CD4-positive, CD25-positive, alpha-beta regulatory T cell (primary cell): ENCODE results near the gene ASIC5. TPM values are rescaled to one million over a fixed set of nuclear protein-coding genes. Genes with fewer than 3 reads are reported as not detected.

Experiments
- ATAC-seq, 2 donors: fragments of 150-1000 bp; cut with Tn5 transposase; one replicate each; pipeline ENCODE4 v1.10.0; 2021; ENCODE audit warnings: low read depth in 2 of 2, moderate number of reproducible peaks in 2 of 2, moderate library complexity in 1 of 2
- DNase-seq, 3 donors: peaks; one replicate each; pipeline versions ENCODE4 v3.0.0 to v3.0.0-alpha.2; 2012 to 2022; ENCODE audit warnings: mixed read lengths in 1 of 3
- H3K27ac ChIP-seq: one replicate; pipeline ENCODE4 v1.7.0; 2013; ENCODE audit warnings: mild to moderate bottlenecking, low read length; ENCODE audit not compliant: insufficient read depth, poor library complexity, severe bottlenecking
- H3K27me3 ChIP-seq: one replicate; pipeline ENCODE4 v1.7.0; 2013; ENCODE audit warnings: low read length; ENCODE audit not compliant: control insufficient read depth, insufficient read depth
- H3K36me3 ChIP-seq: one replicate; pipeline ENCODE4 v1.7.0; 2013; ENCODE audit warnings: mild to moderate bottlenecking, low read length, moderate library complexity; ENCODE audit not compliant: control insufficient read depth, insufficient read depth
- H3K4me1 ChIP-seq: 2 replicates; pipeline ENCODE4 v1.7.0; 2013; ENCODE audit warnings: mild to moderate bottlenecking, low read length; ENCODE audit not compliant: insufficient read depth, control insufficient read depth, poor library complexity, severe bottlenecking
- H3K4me3 ChIP-seq: one replicate; pipeline ENCODE4 v1.7.0; 2013; ENCODE audit warnings: low read depth, mild to moderate bottlenecking, low read length, moderate library complexity
- H3K9me3 ChIP-seq, 2 experiments: 1 replicate in 1 of 2; 2 replicates in 1 of 2; pipeline ENCODE4 v1.7.0; 2013; ENCODE audit warnings: low read length in 2 of 2, mild to moderate bottlenecking in 1 of 2, moderate library complexity in 1 of 2; ENCODE audit not compliant: control insufficient read depth in 2 of 2
- H3K27ac Mint-ChIP-seq, 3 donors: one replicate each; pipeline ENCODE4 v1.8.0; 2020 to 2022; ENCODE audit warnings: mild to moderate bottlenecking in 3 of 3, mixed read lengths in 3 of 3, moderate library complexity in 2 of 3
- H3K27me3 Mint-ChIP-seq: one replicate; pipeline ENCODE4 v1.8.0; 2022; ENCODE audit warnings: mild to moderate bottlenecking, mixed read lengths
- H3K36me3 Mint-ChIP-seq: one replicate; pipeline ENCODE4 v1.8.0; 2020; ENCODE audit warnings: mixed read lengths
- H3K4me1 Mint-ChIP-seq, 4 donors: one replicate each; pipeline ENCODE4 v1.8.0; 2020 to 2022; ENCODE audit warnings: mixed read lengths in 4 of 4, mild to moderate bottlenecking in 1 of 4
- H3K4me3 Mint-ChIP-seq, 4 donors: one replicate each; pipeline ENCODE4 v1.8.0; 2020 to 2022; ENCODE audit warnings: mild to moderate bottlenecking in 4 of 4, mixed read lengths in 4 of 4, moderate library complexity in 3 of 4
- H3K9me3 Mint-ChIP-seq, 7 donors: one replicate each; pipeline ENCODE4 v1.8.0; 2020 to 2022; ENCODE audit warnings: mixed read lengths in 7 of 7, mild to moderate bottlenecking in 3 of 7, moderate library complexity in 2 of 7
- polyA plus RNA-seq, 4 donors: library from polyadenylated mRNA; unstranded; fragments of 300-500 nt; fragmentation: Illumina TruSeq; gene quantifications; one replicate each; pipeline ENCODE4 v1.2.3, GENCODE V29; 2021
- total RNA-seq: library from RNA; stranded (reverse); gene quantifications from one replicate; pipeline ENCODE4 v1.2.3, GENCODE V29; 2022

Gene ASIC5
- total and polyA plus RNA-seq, 5 donors from 2014 or later = not detected

DNA sequence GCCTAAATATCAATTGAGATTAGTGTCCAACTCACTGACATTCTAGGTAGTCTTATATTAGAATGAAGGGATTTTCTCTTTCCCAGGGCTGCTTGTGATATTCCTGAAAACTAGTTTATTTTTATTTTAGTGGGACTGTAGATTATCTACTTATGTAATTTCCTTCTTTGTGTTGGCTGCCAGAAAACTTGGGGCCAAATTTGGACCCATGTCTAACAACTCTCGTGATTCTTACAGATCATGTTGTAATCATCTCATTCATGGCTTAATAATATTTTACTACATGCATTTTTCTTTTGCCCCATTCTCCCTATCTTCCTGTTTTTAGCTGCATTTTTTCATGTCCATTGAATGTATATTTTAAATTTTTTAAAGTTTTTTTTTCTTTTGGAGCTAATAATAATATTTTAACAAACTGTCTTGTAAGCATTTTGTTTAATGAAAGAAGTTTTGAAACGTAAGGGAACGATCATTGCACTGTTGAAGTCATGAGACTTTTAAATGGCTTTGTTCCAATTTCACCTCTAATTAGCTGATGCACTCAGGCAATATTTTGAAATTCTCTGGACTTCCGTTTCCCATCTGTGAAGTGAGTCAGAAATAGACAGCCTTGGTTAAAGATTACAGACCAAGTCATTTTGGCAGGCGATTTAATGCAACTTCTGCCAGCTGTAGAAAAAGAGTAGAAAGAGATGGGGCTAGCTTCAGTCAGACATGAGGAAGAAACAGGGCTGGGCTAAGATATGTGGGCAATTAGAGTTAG, 23.1 kb upstream of the ASIC5 start:
- Histone ChIP-seq H3K4me1 (no peaks in the 10 kb centered on the region), H3K36me3 (no peaks in the 10 kb centered on the region), H3K27ac (no peak overlapping the region), H3K4me3 (no peak overlapping the region), H3K9me3 (no peaks in the 10 kb centered on the region), H3K27me3 (no peaks in the 10 kb centered on the region)
- peaks cover 0 to 6% (median 3%) of the 10 kb centered on the region in 7 donors for H3K9me3 Mint-ChIP-seq
- H3K4me3 Mint-ChIP-seq = no peak overlapping the region
- ATAC-seq (no peak), DNase-seq (no peak)
- no peaks in the 10 kb centered on the region for H3K4me1 Mint-ChIP-seq
- no peak overlapping the region for H3K27ac Mint-ChIP-seq
- H3K27me3 Mint-ChIP-seq = no peaks in the 10 kb centered on the region
- H3K36me3 Mint-ChIP-seq = no peaks in the 10 kb centered on the region

DNA sequence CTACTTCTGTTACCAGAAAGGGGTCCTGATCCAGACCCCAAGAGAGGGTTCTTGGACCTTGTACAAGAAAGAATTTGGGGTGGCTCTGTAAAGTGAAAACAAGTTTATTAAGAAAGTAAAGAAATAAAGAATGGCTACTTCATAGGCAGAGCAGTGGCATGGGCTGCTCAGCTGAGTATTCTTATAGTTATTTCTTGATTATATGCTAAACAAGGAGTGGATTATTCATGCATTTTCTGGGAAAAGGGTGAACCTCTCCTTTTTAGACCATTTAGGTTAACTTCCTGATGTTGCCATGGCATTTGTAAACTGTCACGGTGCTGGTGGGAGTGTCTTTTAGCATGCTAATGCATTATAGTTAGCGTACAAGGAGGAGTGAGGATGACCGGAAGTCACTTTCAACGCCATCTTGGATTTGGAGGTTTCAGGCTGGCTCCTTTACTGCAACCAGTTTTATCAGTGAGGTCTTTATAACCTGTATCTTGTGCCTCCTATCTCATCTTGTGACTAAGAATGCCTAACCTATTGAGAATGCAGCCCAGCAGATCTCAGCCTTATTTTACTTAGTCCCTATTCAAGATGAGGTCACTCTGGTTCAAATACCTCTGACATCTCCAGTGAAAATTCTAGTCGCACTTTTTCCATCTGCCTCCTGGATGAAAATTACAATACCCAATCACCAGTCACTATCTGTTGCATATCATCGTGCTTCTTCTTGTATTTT, 21.9 kb upstream of the ASIC5 start:
- H3K4me1 Mint-ChIP-seq = no peaks in the 10 kb centered on the region
- Histone ChIP-seq H3K36me3 (no peaks in the 10 kb centered on the region), H3K27ac (no peak overlapping the region), H3K4me1 (no peaks in the 10 kb centered on the region), H3K9me3 (no peaks in the 10 kb centered on the region), H3K27me3 (no peaks in the 10 kb centered on the region), H3K4me3 (no peak overlapping the region)
- H3K4me3 Mint-ChIP-seq = no peak overlapping the region
- no peak overlapping the region for H3K27ac Mint-ChIP-seq
- H3K27me3 Mint-ChIP-seq = no peaks in the 10 kb centered on the region
- H3K9me3 Mint-ChIP-seq = peaks cover 0 to 5% (median 3%) of the 10 kb centered on the region in 7 donors
- no peak for ATAC-seq
- H3K36me3 Mint-ChIP-seq = no peaks in the 10 kb centered on the region
- no peak for DNase-seq

DNA sequence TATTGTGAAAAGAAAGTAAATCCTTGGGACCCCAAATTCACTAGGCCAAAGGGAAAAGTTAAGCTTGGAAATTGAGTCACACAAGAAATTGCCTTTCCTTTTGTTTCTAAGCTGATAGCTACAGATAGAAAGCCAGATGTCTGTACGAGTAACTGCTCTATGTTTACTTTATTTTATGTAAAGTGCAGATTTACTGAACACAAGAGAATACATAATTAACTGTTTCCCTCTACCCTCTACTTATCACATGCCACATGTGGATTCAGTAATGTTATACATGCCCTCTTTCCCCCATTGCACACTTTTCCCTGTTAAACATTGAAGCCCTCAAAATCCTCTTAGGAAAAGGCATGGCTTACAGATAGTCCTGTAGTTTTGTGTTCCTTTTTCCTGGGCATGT, 21.0 kb upstream of the ASIC5 start:
- H3K27me3 ChIP-seq = no peaks in the 10 kb centered on the region
- Mint-ChIP-seq H3K4me3 (no peak overlapping the region), H3K36me3 (no peaks in the 10 kb centered on the region), H3K27me3 (no peaks in the 10 kb centered on the region), H3K4me1 (no peaks in the 10 kb centered on the region), H3K9me3 (peaks cover 0 to 5% (median 2%) of the 10 kb centered on the region in 7 donors), H3K27ac (no peak overlapping the region)
- H3K36me3 ChIP-seq = no peaks in the 10 kb centered on the region
- H3K9me3 ChIP-seq = no peaks in the 10 kb centered on the region
- no peak overlapping the region for H3K27ac ChIP-seq
- DNase-seq (no peak), ATAC-seq (no peak)
- H3K4me3 ChIP-seq = no peak overlapping the region
- H3K4me1 ChIP-seq = no peaks in the 10 kb centered on the region

GRCh38 chr4:155885666-155886065, 19.6 kb upstream of the ASIC5 start:
- H3K9me3 ChIP-seq = no peaks in the 10 kb centered on the region
- no peaks in the 10 kb centered on the region for H3K27me3 ChIP-seq
- no peaks in the 10 kb centered on the region for H3K4me1 ChIP-seq
- no peaks in the 10 kb centered on the region for H3K36me3 ChIP-seq
- H3K27ac ChIP-seq = no peak overlapping the region
- no peak overlapping the region for H3K4me3 ChIP-seq
- Mint-ChIP-seq H3K4me3 (no peak overlapping the region), H3K27ac (no peak overlapping the region), H3K4me1 (no peaks in the 10 kb centered on the region), H3K36me3 (no peaks in the 10 kb centered on the region), H3K9me3 (peaks cover 0 to 2% (median 1%) of the 10 kb centered on the region in 7 donors), H3K27me3 (no peaks in the 10 kb centered on the region)
- DNase-seq (no peak), ATAC-seq (no peak)

DNA sequence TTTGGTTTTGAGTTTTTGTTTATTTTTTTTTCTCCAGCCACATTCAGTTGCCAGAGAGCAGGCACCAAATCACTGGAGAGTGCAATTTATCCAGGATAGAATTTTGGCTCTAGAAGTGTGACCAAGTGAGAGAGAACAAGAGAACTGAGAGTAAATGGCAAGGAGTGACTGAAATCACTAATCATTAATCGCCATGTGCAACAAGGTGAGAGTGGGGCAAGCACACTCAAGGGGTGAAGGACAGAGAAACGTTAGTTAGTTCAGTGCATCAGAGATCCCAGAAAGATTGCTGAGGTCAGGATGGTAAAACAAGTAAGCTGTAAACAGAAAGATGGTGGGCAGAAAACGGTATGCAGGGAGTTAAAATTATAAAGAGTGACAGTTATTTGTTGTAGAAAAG, 17.8 kb upstream of the ASIC5 start:
- Mint-ChIP-seq H3K36me3 (no peaks in the 10 kb centered on the region), H3K4me1 (no peaks in the 10 kb centered on the region), H3K9me3 (peaks cover 0 to 2% (median 0%) of the 10 kb centered on the region in 7 donors), H3K27ac (no peak overlapping the region), H3K4me3 (no peak overlapping the region), H3K27me3 (no peaks in the 10 kb centered on the region)
- no peaks in the 10 kb centered on the region for H3K4me1 ChIP-seq
- no peaks in the 10 kb centered on the region for H3K9me3 ChIP-seq
- H3K36me3 ChIP-seq = no peaks in the 10 kb centered on the region
- ATAC-seq (no peak), DNase-seq (no peak)
- no peak overlapping the region for H3K27ac ChIP-seq
- no peaks in the 10 kb centered on the region for H3K27me3 ChIP-seq
- no peak overlapping the region for H3K4me3 ChIP-seq

DNA sequence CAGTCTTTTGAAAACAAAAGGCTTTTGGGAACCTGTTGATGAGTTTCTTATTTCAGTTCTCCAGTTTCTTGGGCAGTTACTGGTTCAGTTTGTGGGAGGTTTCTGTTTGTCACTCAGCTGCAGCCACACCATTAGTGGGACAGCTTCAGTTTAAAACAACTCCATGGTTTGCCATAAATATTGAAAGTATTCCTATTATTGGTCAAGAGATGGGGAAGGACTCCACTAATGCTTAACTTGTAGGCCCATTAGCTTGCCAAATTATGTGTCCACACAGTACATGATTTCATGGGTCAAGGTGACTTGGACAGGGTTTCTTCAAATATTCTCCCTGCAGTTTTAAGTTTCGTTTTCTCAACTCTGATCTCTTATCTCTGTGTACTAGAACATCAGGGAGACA, 15.5 kb upstream of the ASIC5 start:
- Histone ChIP-seq H3K4me3 (no peak overlapping the region), H3K36me3 (no peaks in the 10 kb centered on the region), H3K9me3 (no peaks in the 10 kb centered on the region), H3K27me3 (no peaks in the 10 kb centered on the region), H3K4me1 (no peaks in the 10 kb centered on the region), H3K27ac (no peak overlapping the region)
- DNase-seq (no peak), ATAC-seq (no peak)
- Mint-ChIP-seq H3K27me3 (no peaks in the 10 kb centered on the region), H3K4me1 (no peaks in the 10 kb centered on the region), H3K27ac (no peak overlapping the region), H3K9me3 (peaks cover 0 to 2% (median 0%) of the 10 kb centered on the region in 7 donors), H3K36me3 (no peaks in the 10 kb centered on the region), H3K4me3 (no peak overlapping the region)

DNA sequence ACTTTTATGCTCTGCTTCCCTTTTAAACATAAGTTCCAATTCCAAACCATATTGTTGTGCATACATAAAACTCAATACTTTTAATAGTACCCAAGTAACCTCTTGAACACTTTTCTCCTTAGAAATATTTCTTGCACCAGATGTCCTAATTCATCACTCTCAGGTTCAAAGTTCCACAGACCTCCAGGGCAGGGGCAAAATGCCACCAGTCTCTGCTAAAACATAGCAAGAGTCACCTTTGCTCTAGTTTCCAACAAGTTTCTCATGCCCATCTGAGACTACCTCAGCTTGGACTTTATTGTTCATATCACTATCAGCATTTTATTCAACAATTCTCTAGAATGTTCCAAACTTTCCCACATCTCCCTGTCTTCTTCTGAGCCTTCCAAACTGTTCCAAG, 13.7 kb upstream of the ASIC5 start:
- ATAC-seq (no peak), DNase-seq (no peak)
- Mint-ChIP-seq H3K27me3 (no peaks in the 10 kb centered on the region), H3K4me1 (no peaks in the 10 kb centered on the region), H3K4me3 (no peak overlapping the region), H3K36me3 (no peaks in the 10 kb centered on the region), H3K9me3 (peaks cover 0 to 7% (median 0%) of the 10 kb centered on the region in 7 donors), H3K27ac (no peak overlapping the region)
- Histone ChIP-seq H3K9me3 (no peaks in the 10 kb centered on the region), H3K4me3 (no peak overlapping the region), H3K27me3 (no peaks in the 10 kb centered on the region), H3K27ac (no peak overlapping the region), H3K4me1 (no peaks in the 10 kb centered on the region), H3K36me3 (no peaks in the 10 kb centered on the region)

DNA sequence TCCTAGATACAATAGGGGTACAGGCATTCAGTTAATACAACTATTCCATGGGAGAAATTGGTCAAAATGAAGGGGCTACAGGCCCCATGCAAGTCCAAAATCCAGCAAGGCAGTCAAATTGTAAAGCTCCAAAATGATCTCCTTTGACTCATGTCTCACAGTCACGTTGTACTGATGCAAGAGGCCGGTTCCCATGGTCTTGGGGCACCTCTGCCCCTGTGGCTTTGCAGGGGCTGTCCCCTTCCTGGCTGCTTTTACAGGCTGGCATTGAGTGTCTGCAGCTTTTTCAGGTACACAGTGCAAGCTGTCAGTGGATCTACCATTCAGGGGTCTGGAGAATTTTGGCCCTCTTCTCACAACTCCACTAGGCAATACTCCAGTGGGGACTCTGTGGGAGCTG, 12.5 kb upstream of the ASIC5 start:
- H3K4me1 Mint-ChIP-seq = no peaks in the 10 kb centered on the region
- H3K27ac Mint-ChIP-seq = no peak overlapping the region
- H3K9me3 Mint-ChIP-seq = peaks cover 0 to 7% (median 0%) of the 10 kb centered on the region in 7 donors
- Histone ChIP-seq H3K4me1 (no peaks in the 10 kb centered on the region), H3K27me3 (no peaks in the 10 kb centered on the region), H3K27ac (no peak overlapping the region), H3K9me3 (no peaks in the 10 kb centered on the region), H3K36me3 (no peaks in the 10 kb centered on the region), H3K4me3 (no peak overlapping the region)
- DNase-seq (no peak), ATAC-seq (no peak)
- H3K4me3 Mint-ChIP-seq = no peak overlapping the region
- H3K27me3 Mint-ChIP-seq = no peaks in the 10 kb centered on the region
- H3K36me3 Mint-ChIP-seq = no peaks in the 10 kb centered on the region
